ENCODE data around the gene MLLT6.
A peak's percentile ranks its signal among the peaks of the same experiment; 100 is the strongest.
"Not testable (repeated sequence)": the region's sequence is repeated elsewhere in the genome, so short reads cannot be mapped to it uniquely, and the experiment has no call there.

Gene MLLT6

GRCh38 chr17:38709104-38709820 lies 4.2 kb downstream of the MLLT6 start:
- DNase-seq: no peak

DNA sequence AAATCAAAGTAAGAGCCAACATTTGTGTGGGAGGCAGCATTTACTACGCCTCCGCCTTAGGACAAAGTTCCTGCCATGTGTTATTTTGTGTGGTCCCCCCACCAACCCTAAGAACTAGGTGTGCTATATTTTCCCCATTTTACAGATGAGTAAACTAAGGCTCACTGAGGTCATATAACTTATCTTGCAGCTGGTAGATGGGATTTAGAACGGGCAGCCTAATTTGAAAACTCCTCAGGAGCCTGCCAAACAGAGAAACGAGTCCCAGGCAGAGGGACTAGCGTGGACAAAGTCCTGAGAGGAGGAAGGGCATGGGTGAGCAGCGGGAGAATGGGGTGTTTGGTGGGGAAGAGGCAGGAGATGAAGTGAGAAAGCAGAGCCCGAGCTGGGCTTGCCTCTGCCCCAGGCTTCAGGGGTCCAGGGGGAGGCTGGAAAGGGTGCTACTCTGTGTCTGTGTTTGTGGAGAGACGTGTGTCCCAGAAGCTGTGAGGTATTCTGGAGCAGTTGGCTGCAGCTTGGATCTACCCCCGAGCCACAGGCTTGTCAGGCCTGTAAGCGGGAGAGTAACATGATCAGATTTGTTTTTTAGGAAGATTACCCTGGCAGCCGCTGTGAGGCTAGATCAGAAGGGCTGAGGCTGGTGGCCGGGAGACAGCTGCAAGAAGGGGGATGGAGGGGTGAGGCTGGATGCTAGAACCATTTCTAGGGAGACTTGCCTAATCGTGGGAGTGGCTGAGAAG lies 5.0 kb downstream of the MLLT6 start:
- no peak for DNase-seq

GRCh38 chr17:38710604-38710962 lies 5.5 kb downstream of the MLLT6 start:
- DNase-seq: no peak

DNA sequence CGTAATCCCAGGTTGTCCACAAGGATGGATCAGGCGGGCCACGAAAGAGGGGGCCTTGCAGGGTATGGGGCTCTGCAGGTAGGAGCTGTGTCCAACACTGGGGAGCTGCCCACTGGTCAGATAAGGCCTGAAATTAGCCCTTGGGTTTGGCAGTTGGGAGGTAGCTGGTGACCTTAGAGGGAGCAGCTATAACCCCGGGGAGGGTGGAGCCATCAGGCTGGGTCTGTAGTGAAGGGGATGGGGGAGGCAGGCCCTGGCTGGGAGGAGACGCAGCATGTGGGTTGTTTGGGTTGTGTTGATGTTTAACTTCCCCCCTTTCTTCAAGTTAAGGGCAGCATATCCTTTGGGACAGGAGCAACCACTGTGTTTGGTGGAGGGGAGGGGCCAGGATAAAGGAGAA lies 5.9 kb downstream of the MLLT6 start:
- DNase-seq: no peak

DNA sequence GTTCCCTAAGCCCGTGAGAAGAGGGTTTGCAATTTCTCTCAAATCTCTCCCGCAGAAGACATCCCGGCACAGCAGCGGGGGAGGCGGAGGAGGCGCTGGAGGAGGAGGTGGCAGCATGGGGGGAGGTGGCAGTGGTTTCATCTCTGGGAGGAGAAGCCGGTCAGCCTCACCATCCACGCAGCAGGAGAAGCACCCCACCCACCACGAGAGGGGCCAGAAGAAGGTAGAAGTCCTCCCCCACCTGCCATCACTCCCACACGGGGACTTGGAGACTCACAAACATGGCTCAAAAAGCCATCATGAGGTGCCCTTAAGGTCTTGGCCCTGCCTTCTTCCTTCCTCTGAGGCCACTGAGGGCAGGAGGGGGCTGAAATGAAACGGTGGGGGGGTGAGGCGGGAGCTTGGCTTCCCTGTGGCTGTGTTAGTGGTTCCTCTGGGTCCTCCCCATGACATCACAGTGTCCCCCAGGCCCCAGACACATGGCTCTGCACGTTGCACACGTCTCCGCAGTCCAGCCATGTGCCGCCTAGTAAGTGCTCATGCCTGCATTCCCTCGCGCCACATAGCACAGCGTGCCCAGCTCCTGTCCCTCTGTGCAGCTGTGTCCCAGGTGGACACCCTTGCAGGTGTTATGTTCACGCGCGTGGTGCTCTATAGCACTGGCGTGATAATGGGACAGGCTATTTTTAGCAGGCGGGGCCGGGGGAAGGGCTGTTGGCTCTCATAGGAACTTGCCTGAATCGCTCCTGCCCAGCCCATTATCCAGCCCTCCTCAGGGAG lies 6.9 kb downstream of the MLLT6 start:
- DNase-seq: no peak

DNA sequence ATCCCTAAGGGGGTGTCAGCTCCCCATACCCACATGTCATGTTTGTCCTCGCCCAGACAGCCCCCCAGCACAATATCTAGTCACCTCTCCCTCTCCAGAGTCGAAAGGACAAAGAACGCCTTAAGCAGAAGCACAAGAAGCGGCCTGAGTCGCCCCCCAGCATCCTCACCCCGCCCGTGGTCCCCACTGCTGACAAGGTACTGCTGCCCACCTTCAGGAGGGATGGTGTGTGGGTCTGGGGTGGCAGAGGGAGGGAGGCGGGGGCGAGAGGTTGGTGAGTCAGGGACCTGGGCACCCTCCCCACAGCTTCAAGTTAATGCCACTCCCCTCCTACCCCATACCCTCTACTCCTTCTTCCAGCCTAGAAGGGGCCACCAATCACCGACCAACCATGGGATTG lies 7.5 kb downstream of the MLLT6 start:
- DNase-seq: no peak

- DNase-seq: no peak
These were observed 8.5 kb downstream of the MLLT6 start for GRCh38 chr17:38713456-38714075.

GRCh38 chr17:38715216-38715943 lies 10.3 kb downstream of the MLLT6 start:
- no peak for DNase-seq

DNA sequence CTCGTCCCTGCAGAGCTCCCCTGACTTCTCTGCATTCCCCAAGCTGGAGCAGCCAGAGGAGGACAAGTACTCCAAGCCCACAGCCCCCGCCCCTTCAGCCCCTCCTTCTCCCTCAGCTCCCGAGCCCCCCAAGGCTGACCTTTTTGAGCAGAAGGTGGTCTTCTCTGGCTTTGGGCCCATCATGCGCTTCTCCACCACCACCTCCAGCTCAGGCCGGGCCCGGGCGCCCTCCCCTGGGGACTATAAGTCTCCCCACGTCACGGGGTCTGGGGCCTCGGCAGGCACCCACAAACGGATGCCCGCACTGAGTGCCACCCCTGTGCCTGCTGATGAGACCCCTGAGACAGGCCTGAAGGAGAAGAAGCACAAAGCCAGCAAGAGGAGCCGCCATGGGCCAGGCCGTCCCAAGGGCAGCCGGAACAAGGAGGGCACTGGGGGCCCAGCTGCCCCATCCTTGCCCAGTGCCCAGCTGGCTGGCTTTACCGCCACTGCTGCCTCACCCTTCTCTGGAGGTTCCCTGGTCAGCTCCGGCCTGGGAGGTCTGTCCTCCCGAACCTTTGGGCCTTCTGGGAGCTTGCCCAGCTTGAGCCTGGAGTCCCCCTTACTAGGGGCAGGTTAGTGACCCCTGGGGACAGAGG lies 11.4 kb downstream of the MLLT6 start:
- no peak for DNase-seq

GRCh38 chr17:38717139-38717745 lies 12.2 kb downstream of the MLLT6 start:
- DNase-seq: no peak

DNA sequence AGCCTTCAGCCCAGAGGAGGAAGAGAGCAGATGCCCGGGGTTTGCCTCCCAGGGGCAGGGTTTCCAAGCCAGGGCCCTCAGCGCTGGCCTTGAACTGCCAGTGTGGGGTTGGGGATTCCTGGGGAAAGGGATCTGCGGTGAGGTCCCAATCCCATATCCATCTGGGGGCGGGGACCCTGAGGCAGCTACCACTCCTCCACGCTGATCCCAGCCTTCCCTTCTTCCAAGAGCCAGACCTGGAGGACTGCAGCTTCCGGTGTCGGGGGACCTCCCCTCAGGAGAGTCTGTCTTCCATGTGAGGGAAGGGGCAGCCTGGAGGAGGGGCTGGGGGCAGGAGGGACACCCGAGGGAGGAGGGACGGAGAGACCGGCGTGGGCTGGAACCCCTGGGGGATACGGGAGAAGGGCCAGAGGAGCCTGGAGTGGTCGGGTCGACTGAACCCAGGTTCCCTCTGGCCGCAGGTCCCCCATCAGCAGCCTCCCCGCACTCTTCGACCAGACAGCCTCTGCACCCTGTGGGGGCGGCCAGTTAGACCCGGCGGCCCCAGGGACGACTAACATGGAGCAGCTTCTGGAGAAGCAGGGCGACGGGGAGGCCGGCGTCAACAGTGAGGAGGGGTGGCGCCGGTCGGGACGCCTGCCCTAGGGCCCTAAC lies 14.3 kb downstream of the MLLT6 start:
- no peak for DNase-seq

- DNase-seq: no peak
These were observed 15.0 kb downstream of the MLLT6 start for GRCh38 chr17:38719943-38720641.

GRCh38 chr17:38720941-38721340 lies 15.9 kb downstream of the MLLT6 start:
- DNase-seq: no peak

- no peak for DNase-seq
These were observed 16.7 kb downstream of the MLLT6 start for GRCh38 chr17:38721802-38722201.

GRCh38 chr17:38724337-38724988 lies 19.4 kb downstream of the MLLT6 start:
- peak; percentile 74 for DNase-seq

- DNase-seq: no peak
These were observed 20.0 kb downstream of the MLLT6 start for GRCh38 chr17:38725066-38725465.

GRCh38 chr17:38726145-38726544 lies 21.1 kb downstream of the MLLT6 start:
- not testable (repeated sequence) for DNase-seq

DNA sequence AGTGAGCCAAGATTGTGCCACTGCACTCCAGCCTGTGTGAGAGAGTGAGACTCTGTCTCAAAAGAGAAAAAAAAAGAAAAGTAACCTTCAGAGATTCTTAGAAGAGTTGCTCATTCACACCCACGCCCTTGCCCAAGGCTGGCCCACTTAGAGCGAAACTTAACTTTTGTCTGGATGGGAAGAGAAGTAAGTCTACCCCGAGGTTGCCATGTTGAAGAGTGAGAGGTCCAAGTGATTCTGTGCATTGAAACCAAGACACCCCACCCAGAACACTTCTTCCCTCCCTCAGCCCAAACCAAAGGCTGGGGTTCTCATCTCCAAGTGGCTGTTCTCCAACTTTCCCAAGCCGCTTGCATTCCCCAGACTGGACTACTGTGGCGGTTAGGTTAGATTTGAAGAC lies 22.7 kb downstream of the MLLT6 start:
- DNase-seq: no peak

GRCh38 chr17:38728290-38728831 lies 23.3 kb downstream of the MLLT6 start:
- DNase-seq: no peak
